ENCODE measurements around the gene TFF2.

The TFF2 gene

GRCh38 chr21:42303443-42303842, 47.4 kb downstream of the TFF2 start:
- H3K36me3 ChIP-seq (ENCODE audit: insufficient read depth, low read length), result no peaks in the 10 kb centered on the region
- H4K20me1 ChIP-seq (ENCODE audit: insufficient read depth, low read length), result no peaks in the 10 kb centered on the region
- no peaks in the 10 kb centered on the region for H3K9me3 ChIP-seq (ENCODE audit: low read length)
- H3K4me3 ChIP-seq (ENCODE audit: low read depth, low read length, poor library complexity, severe bottlenecking), result no peak overlapping the region
- peaks cover 7% of the 10 kb centered on the region; the same call in 1 of the 2 replicates for H3K27me3 ChIP-seq (ENCODE audit: insufficient read depth, low read length)
- H3K9me2 ChIP-seq (ENCODE audit: low read depth, low read length), result no peaks in the 10 kb centered on the region
- no peak overlapping the region for H2AFZ ChIP-seq (ENCODE audit: low read length)
- TF ChIP-seq CTCF (IDR thresholded peaks at IDR 0.05; ENCODE audit: low read length), result no peak
- H3K27ac ChIP-seq (ENCODE audit: low read depth, low read length, poor library complexity, severe bottlenecking), result no peak overlapping the region
- no peak overlapping the region for H3K9ac ChIP-seq (ENCODE audit: low read length)
- H3K4me2 ChIP-seq (ENCODE audit: low read length), result no peak overlapping the region
- no peaks in the 10 kb centered on the region for H3K4me1 ChIP-seq (ENCODE audit: insufficient read depth, low read length, severe bottlenecking)
- H3K79me2 ChIP-seq (ENCODE audit: insufficient read depth, low read length), result no peaks in the 10 kb centered on the region
- H3F3A ChIP-seq (ENCODE audit: insufficient read depth, low read length), result no peaks in the 10 kb centered on the region

- Histone ChIP-seq H3K4me1 (ENCODE audit: insufficient read depth, low read length, severe bottlenecking) (no peaks in the 10 kb centered on the region), H3K36me3 (ENCODE audit: insufficient read depth, low read length) (no peaks in the 10 kb centered on the region), H3K27me3 (ENCODE audit: insufficient read depth, low read length) (peaks cover 7% of the 10 kb centered on the region; the same call in 1 of the 2 replicates), H3K4me3 (ENCODE audit: low read depth, low read length, poor library complexity, severe bottlenecking) (no peak overlapping the region), H3K9me2 (ENCODE audit: low read depth, low read length) (no peaks in the 10 kb centered on the region), H3K9ac (ENCODE audit: low read length) (no peak overlapping the region), H2AFZ (ENCODE audit: low read length) (no peak overlapping the region), H3K27ac (ENCODE audit: low read depth, low read length, poor library complexity, severe bottlenecking) (no peak overlapping the region), H3K4me2 (ENCODE audit: low read length) (no peak overlapping the region), H3K9me3 (ENCODE audit: low read length) (no peaks in the 10 kb centered on the region), H3F3A (ENCODE audit: insufficient read depth, low read length) (no peaks in the 10 kb centered on the region), H3K79me2 (ENCODE audit: insufficient read depth, low read length) (no peaks in the 10 kb centered on the region), H4K20me1 (ENCODE audit: insufficient read depth, low read length) (no peaks in the 10 kb centered on the region)
- TF ChIP-seq EZH2 (IDR thresholded peaks at IDR 0.05; ENCODE audit: borderline replicate concordance, low read length) (no peak), CTCF (IDR thresholded peaks at IDR 0.05; ENCODE audit: low read length) (no peak)
These were observed 48.0 kb downstream of the TFF2 start for GRCh38 chr21:42302794-42303193.

- Histone ChIP-seq H3K4me2 (ENCODE audit: low read length) (no peak overlapping the region), H3K4me1 (ENCODE audit: insufficient read depth, low read length, severe bottlenecking) (no peaks in the 10 kb centered on the region)
These were observed 48.6 kb downstream of the TFF2 start for GRCh38 chr21:42302076-42302650.

More at GRCh38 chr21:42302076-42302650, 48.6 kb downstream of the TFF2 start:
- Histone ChIP-seq H3F3A (ENCODE audit: insufficient read depth, low read length) (no peaks in the 10 kb centered on the region), H2AFZ (ENCODE audit: low read length) (no peak overlapping the region), H3K27me3 (ENCODE audit: insufficient read depth, low read length) (peaks cover 7% of the 10 kb centered on the region; the same call in 1 of the 2 replicates), H3K79me2 (ENCODE audit: insufficient read depth, low read length) (no peaks in the 10 kb centered on the region), H3K9ac (ENCODE audit: low read length) (no peak overlapping the region), H3K9me2 (ENCODE audit: low read depth, low read length) (no peaks in the 10 kb centered on the region), H4K20me1 (ENCODE audit: insufficient read depth, low read length) (no peaks in the 10 kb centered on the region), H3K4me3 (ENCODE audit: low read depth, low read length, poor library complexity, severe bottlenecking) (no peak overlapping the region), H3K27ac (ENCODE audit: low read depth, low read length, poor library complexity, severe bottlenecking) (no peak overlapping the region), H3K9me3 (ENCODE audit: low read length) (no peaks in the 10 kb centered on the region), H3K36me3 (ENCODE audit: insufficient read depth, low read length) (no peaks in the 10 kb centered on the region)
- TF ChIP-seq EZH2 (IDR thresholded peaks at IDR 0.05; ENCODE audit: borderline replicate concordance, low read length) (no peak), CTCF (IDR thresholded peaks at IDR 0.05; ENCODE audit: low read length) (no peak)

Measured in OCI-LY1 (cell line).